DMS 273 (cell line): ENCODE measurements around the gene UNC5CL.
"Not testable (repeated sequence)": the region's sequence is repeated elsewhere in the genome, so short reads cannot be mapped to it uniquely, and the experiment has no call there.

ENCODE experiments used
- DNase-seq: peaks from one replicate; lab custom pipeline; 2025; ENCODE audit not compliant: unreplicated experiment; lab: John Stamatoyannopoulos, UW

The UNC5CL gene

DNA sequence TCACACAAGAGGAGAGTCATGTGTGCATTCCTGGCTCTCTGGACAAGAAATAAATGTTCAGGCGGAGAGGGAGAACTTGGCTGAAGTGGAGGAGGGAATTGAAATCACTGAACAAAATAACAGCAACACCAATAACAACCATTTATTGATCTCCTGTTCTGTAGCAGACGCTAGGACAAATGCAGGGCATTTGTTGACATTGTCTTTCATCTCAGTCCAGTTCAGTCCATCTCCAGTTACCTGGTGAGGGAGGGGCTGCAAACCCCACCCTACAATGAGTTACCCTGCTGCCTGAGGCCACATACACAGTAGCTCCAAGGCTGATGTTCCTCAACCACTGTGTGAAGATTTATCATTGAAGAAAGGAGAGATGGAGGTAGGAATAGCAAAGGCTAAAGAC lies 27.3 kb downstream of the UNC5CL start:
- DNase-seq, result no peak

DNA sequence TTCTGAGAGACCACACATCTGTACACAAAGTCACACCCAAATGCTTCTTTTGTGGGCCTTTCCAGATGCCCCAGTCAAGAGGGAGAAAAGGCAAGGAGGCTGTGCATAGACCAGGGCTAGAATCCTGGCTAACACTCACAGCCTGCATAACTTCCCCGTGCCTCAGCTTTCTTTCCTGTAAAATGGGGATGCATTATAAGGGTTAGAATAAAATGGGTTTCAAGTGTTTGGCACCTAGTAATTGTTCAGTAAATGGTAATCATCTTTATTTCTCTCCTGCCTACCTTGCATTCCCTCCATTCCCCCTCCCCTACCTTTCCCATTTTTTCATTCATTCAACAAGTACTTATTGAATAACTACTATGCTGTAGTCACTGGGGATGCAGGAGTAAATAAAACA lies 29.4 kb downstream of the UNC5CL start:
- no peak for DNase-seq

GRCh38 chr6:41008011-41008410 lies 31.0 kb downstream of the UNC5CL start:
- no peak for DNase-seq

DNA sequence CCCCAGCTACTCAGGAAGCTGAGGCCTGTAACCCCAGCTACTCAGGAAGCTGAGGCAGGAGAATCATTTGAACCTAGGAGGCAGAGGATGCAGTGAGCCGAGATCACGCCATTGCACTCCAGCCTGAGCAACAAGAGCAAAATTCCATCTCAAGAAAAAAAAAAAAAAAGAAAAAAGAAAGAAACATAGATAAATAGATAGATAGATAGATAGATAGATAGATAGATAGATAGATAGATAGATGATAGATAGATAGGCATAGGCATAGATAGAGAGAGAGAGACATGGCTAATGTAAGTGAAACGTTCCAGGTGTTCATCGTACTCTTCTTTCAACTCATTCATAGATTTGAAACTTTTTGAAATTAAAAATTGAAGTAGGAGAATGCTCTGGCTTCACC lies 32.0 kb downstream of the UNC5CL start:
- DNase-seq, result not testable (repeated sequence)

GRCh38 chr6:41006217-41006616 lies 32.8 kb downstream of the UNC5CL start:
- peak; percentile 78 for DNase-seq

GRCh38 chr6:41002168-41002567 lies 36.9 kb downstream of the UNC5CL start:
- no peak for DNase-seq

- no peak for DNase-seq
Measured at GRCh38 chr6:41000248-41000647, 38.8 kb downstream of the UNC5CL start.

GRCh38 chr6:40999569-40999968 lies 39.5 kb downstream of the UNC5CL start:
- DNase-seq, result peak; percentile 61

GRCh38 chr6:40998661-40999060 lies 40.4 kb downstream of the UNC5CL start:
- no peak for DNase-seq

GRCh38 chr6:40997234-40997957 lies 41.6 kb downstream of the UNC5CL start:
- DNase-seq, result peak; percentile 64

DNA sequence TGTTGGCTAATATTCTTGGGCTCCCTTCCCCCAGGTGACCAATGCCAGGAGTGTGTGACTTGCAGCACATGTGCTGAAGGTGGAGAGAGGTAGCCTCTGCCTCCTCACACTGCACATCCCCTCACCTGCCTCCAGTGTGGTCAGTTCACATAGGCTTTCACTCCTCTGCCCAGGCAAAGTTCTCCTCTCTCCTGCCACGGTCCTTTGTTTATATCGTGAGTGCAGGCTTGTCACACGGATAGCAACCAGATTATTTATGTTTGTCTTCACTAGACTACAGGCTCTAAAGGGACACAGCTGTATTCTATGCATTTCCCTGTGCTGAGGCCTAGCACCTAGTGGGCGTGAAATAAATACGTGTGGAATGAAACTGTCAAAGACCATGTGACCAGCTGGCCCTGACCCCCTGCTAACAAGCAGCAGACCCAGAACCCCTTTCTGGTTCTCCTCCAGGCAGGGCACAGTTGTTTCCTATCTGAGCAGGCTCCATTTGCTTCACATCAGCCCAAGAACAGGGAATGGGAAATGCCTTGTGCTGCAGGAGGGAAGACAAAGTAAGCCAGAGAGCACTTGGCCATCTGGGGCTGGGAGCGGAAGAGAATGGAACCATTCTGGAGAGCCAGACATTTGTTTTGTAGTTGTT lies 42.3 kb downstream of the UNC5CL start:
- DNase-seq, result peak; percentile 64

GRCh38 chr6:40992746-40993145 lies 46.3 kb downstream of the UNC5CL start:
- no peak for DNase-seq

GRCh38 chr6:40990301-40990700 lies 48.7 kb downstream of the UNC5CL start:
- DNase-seq, result no peak

- DNase-seq, result no peak
Measured at GRCh38 chr6:40989204-40990169, 49.5 kb downstream of the UNC5CL start.

DNA sequence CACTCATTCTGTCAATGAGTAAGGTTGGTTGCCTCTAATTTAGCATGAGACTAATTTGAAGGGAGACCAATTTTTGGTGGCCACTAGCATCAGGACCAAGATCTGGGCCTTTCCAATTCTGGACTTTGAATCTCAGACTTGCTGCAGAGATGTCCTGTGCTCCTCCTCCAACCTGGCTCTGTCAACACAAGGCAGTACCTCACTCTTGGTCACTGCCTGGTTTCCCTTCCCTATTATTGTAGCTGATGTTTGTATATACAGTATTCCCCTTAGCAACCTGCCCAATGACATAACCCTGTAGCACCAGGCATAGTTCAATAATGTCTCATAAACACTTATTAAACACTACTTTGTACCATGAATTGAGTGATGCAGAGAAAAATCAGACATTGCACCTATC lies 50.4 kb downstream of the UNC5CL start:
- DNase-seq, result no peak

GRCh38 chr6:40986921-40987819 lies 51.9 kb downstream of the UNC5CL start:
- no peak for DNase-seq

- no peak for DNase-seq
Measured at GRCh38 chr6:40986364-40986763, 52.7 kb downstream of the UNC5CL start.

GRCh38 chr6:40983752-40984151 lies 55.3 kb downstream of the UNC5CL start:
- no peak for DNase-seq

DNA sequence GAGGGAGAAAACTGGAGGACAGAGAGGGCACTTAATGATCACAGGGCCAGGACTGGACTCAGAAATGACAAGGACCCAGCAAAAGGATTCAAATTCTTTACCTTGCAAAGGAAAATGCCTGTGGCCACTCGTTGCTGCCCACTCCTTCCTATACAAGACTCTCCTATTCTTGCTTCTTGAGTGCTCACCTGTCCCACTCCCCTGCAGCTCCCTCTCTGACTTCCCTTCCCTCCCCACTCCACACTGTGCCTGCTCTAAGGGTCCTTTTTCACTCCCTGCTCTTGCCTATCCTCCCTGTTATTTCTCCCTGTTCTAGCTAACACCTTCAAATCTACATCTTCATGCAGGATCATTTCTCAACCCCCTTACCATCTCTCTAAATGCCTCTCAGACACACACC lies 56.1 kb downstream of the UNC5CL start:
- DNase-seq, result no peak

DNA sequence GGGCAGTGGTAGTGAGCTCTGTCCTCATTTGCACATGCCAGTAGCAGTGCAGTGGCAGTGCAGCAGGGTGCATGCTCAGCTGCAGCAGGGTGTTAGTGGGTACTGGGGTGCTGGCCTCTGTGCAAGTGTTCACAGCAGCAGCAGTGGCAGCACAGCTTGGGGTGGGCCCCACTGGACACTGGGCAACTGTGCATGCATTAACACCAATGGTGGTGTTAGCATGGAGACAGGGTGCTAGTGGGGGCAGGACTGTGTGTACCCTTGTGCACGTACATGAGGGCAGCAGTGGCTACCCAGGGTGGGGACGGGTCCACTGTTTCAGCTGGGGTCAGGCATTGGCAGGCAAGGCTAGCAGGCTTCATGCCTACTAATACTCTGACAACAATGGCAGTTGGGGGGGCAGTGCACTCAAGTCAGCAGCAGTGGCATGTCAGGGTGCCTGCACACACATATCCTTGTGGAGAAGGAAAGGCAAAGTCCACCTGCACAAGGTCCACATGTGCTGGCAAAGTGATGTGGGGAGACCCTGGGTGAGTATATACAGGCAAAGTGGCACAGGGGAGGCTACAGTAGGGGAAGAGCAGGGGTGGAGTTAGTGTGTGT lies 60.2 kb downstream of the UNC5CL start:
- DNase-seq, result no peak
